GM12878 (cell line): ENCODE data around the gene APCDD1. TPM values are rescaled to one million over a fixed set of nuclear protein-coding genes. Genes with fewer than 3 reads are reported as not detected.

ENCODE experiments used
- ATAC-seq: fragments of 200-7000 bp; cut with Tn5 transposase; 3 replicates; pipeline ENCODE4 v1.9.1; 2020; ENCODE audit warnings: mild to moderate bottlenecking, moderate library complexity
- BruUV-seq: library from RNA; stranded (reverse); fragments of 400-500 nt; replicated peaks from 2 replicates; lab custom pipeline; 2021; lab: Mats Ljungman, UMichigan
- CTCF ChIA-PET: fragments of 300-600 bp; sonication (Branson Sonifier 250); formaldehyde crosslinking; extraction: SDS; loops from one replicate; lab custom pipeline; 2021; ENCODE audit warnings: inconsistent platforms; lab: Yijun Ruan, JAX
- POLR2A ChIA-PET: fragments of 350-600 bp; formaldehyde crosslinking; extraction: SDS; loops from one replicate; lab custom pipeline; 2021; ENCODE audit warnings: inconsistent platforms; lab: Charles Lee
- RAD21 ChIA-PET: fragments of 300-600 bp; sonication (Branson Sonifier 250); formaldehyde crosslinking; loops from one replicate; lab custom pipeline; 2023; ENCODE audit warnings: antibody characterized with exemption; ENCODE audit not compliant: unreplicated experiment; lab: Charles Lee
- SMC1A ChIA-PET: fragments of 300-600 bp; sonication (Branson Sonifier 250); formaldehyde crosslinking; loops from one replicate; lab custom pipeline; 2023; ENCODE audit not compliant: unreplicated experiment, uncharacterized antibody; lab: Charles Lee
- DNase-seq: peaks from one replicate; pipeline ENCODE4 v3.0.0-alpha.2; 2011; ENCODE audit warnings: low read depth, low spot score
- FAIRE-seq: peaks from 3 replicates; lab custom pipeline; 2011; peaks lifted over from hg19 to GRCh38; lab: Jason Lieb, UNC
- H2AFZ ChIP-seq: 2 replicates; pipeline ENCODE4 v1.6.0; 2011; ENCODE audit warnings: low read depth, low read length, control low read depth; ENCODE audit not compliant: control insufficient read depth
- H3K27ac ChIP-seq: 2 replicates; pipeline ENCODE4 v1.5.1; 2011; ENCODE audit warnings: control low read depth; ENCODE audit not compliant: control insufficient read depth, insufficient read depth
- H3K27me3 ChIP-seq, 2 experiments: replicated peaks in 1 of 2; 2 replicates each; pipeline versions ENCODE4 v1.6.0 to v1.6.1; 2011; ENCODE audit warnings: low read length in 1 of 2; ENCODE audit not compliant: control insufficient read depth in 2 of 2, insufficient read depth in 2 of 2
- H3K36me3 ChIP-seq, 2 experiments: 2 replicates each; pipeline ENCODE4 v1.5.1; 2011; ENCODE audit warnings: low read length in 1 of 2; ENCODE audit not compliant: control insufficient read depth in 2 of 2, insufficient read depth in 2 of 2
- H3K4me1 ChIP-seq: 2 replicates; pipeline ENCODE4 v1.6.1; 2011; ENCODE audit warnings: mild to moderate bottlenecking, low read length, moderate library complexity, mixed read lengths; ENCODE audit not compliant: control insufficient read depth, insufficient read depth
- H3K4me2 ChIP-seq: 2 replicates; pipeline ENCODE4 v1.6.0; 2011; ENCODE audit warnings: control low read depth; ENCODE audit not compliant: control insufficient read depth, insufficient read depth
- H3K4me3 ChIP-seq: fragments of 200-600 bp; sonication (generic); 2 replicates; pipeline ENCODE4 v1.5.1; 2016
- H3K79me2 ChIP-seq: 2 replicates; pipeline ENCODE4 v1.6.0; 2011; ENCODE audit warnings: low read length; ENCODE audit not compliant: control insufficient read depth, insufficient read depth
- H3K9ac ChIP-seq: 2 replicates; pipeline ENCODE4 v1.8.0; 2011; ENCODE audit warnings: low read length, control low read depth, mixed read lengths; ENCODE audit not compliant: control insufficient read depth, insufficient read depth
- H3K9me3 ChIP-seq: replicated peaks from 3 replicates; pipeline ENCODE4 v1.5.1; 2011; ENCODE audit warnings: mild to moderate bottlenecking, low read length; ENCODE audit not compliant: control insufficient read depth, insufficient read depth
- H4K20me1 ChIP-seq: 2 replicates; pipeline ENCODE4 v1.6.0; 2011; ENCODE audit not compliant: control insufficient read depth, insufficient read depth
- BMI1 ChIP-seq: fragments of 450-650 bp; IDR thresholded peaks from 2 replicates; pipeline ENCODE4 v1.6.1; 2016; ENCODE audit warnings: mild to moderate bottlenecking, moderate library complexity, borderline replicate concordance
- CBX5 ChIP-seq: sonication (generic); IDR thresholded peaks from 2 replicates; pipeline ENCODE4 v1.6.1; 2016; ENCODE audit warnings: low read depth, moderate library complexity, mild to moderate bottlenecking, inconsistent platforms
- CREM ChIP-seq: IDR thresholded peaks from 2 replicates; pipeline ENCODE4 v1.6.1; 2014; ENCODE audit warnings: antibody characterized with exemption, low read depth
- CTCF ChIP-seq, 3 experiments: IDR thresholded peaks in 2 of 3; conservative IDR thresholded peaks in 1 of 3; 2 replicates each; pipeline ENCODE4 v1.5.1; 2011; ENCODE audit warnings: low read depth in 3 of 3, low read length in 3 of 3, mild to moderate bottlenecking in 3 of 3, control low read depth in 2 of 3, moderate library complexity in 2 of 3, inconsistent platforms in 1 of 3, mixed read lengths in 1 of 3; ENCODE audit not compliant: control insufficient read depth in 2 of 3, insufficient read depth in 1 of 3; ENCODE audit errors: extremely low read depth in 1 of 3
- E4F1 ChIP-seq: fragments of 450-650 bp; IDR thresholded peaks from 2 replicates; pipeline ENCODE4 v1.6.1; 2018; ENCODE audit warnings: borderline replicate concordance, mild to moderate bottlenecking; ENCODE audit not compliant: partially characterized antibody
- ETV6 ChIP-seq, 2 experiments: fragments of 450-650 bp in 1 of 2; IDR thresholded peaks in 1 of 2; conservative IDR thresholded peaks in 1 of 2; 2 replicates each; pipeline ENCODE4 v1.6.1; 2014; ENCODE audit warnings: antibody characterized with exemption in 1 of 2, borderline replicate concordance in 1 of 2, low read depth in 1 of 2, mild to moderate bottlenecking in 1 of 2, moderate library complexity in 1 of 2
- IKZF1 ChIP-seq: fragments of 450-650 bp; conservative IDR thresholded peaks from 2 replicates; pipeline ENCODE4 v1.6.1; 2017; ENCODE audit warnings: antibody characterized with exemption, mild to moderate bottlenecking
- IRF4 ChIP-seq: IDR thresholded peaks from 2 replicates; pipeline ENCODE4 v1.6.1; 2011; ENCODE audit warnings: low read depth, low read length
- MEF2B ChIP-seq: fragments of 450-650 bp; IDR thresholded peaks from 2 replicates; pipeline ENCODE4 v1.6.1; 2018; ENCODE audit warnings: mild to moderate bottlenecking, moderate library complexity; ENCODE audit not compliant: partially characterized antibody, poor library complexity, severe bottlenecking
- MTA2 ChIP-seq: fragments of 450-650 bp; IDR thresholded peaks from 2 replicates; pipeline ENCODE4 v1.6.1; 2016; ENCODE audit warnings: low read depth, mild to moderate bottlenecking, moderate library complexity
- MXI1 ChIP-seq: fragments of 150-350 bp; IDR thresholded peaks from 2 replicates; pipeline ENCODE4 v1.6.1; 2011; ENCODE audit warnings: low read depth, mild to moderate bottlenecking, inconsistent platforms, low read length, improper control_type of control experiment
- NFYA ChIP-seq: IDR thresholded peaks from 2 replicates; pipeline ENCODE4 v1.6.1; 2011; ENCODE audit warnings: low read depth, mild to moderate bottlenecking, low read length, improper control_type of control experiment, borderline replicate concordance
- NR2C1 ChIP-seq: fragments of 450-650 bp; IDR thresholded peaks from 2 replicates; pipeline ENCODE4 v1.6.1; 2017; ENCODE audit warnings: antibody characterized with exemption, mild to moderate bottlenecking, moderate library complexity
- POU2F2 ChIP-seq: IDR thresholded peaks from 3 replicates; pipeline ENCODE4 v1.6.1; 2011; ENCODE audit warnings: low read depth, mild to moderate bottlenecking, low read length, borderline replicate concordance
- RAD21 ChIP-seq: IDR thresholded peaks from 2 replicates; pipeline ENCODE4 v1.6.1; 2011; ENCODE audit warnings: mild to moderate bottlenecking, low read depth, low read length, moderate library complexity; ENCODE audit not compliant: insufficient read depth
- RUNX3 ChIP-seq: IDR thresholded peaks from 2 replicates; pipeline ENCODE4 v1.6.1; 2012; ENCODE audit warnings: low read length, inconsistent platforms
- SMARCA5 ChIP-seq: fragments of 450-650 bp; IDR thresholded peaks from 2 replicates; pipeline ENCODE4 v1.6.1; 2017; ENCODE audit warnings: mild to moderate bottlenecking
- YY1 ChIP-seq: IDR thresholded peaks from 2 replicates; pipeline ENCODE4 v1.6.1; 2011; ENCODE audit warnings: low read depth, mild to moderate bottlenecking, low read length
- WGBS: methylation state at CpG from one replicate; pipeline ENCODE4 v1.1.6; 2016; ENCODE audit warnings: low lambda C conversion rate; ENCODE audit not compliant: insufficient replicate concordance, insufficient coverage; ENCODE audit errors: missing lambda C conversion rate; 5-methylcytosine and 5-hydroxymethylcytosine counted together
- in situ Hi-C: fragments of 300-500 bp; cut with MboI; formaldehyde crosslinking; loops from 9 replicates; pipeline ENCODE4 v1.14.3; 2018; ENCODE audit warnings: mixed read lengths
- intact Hi-C: fragments of 100-400 bp; cut with micrococcal nuclease; formaldehyde crosslinking; loops from one replicate; pipeline ENCODE4 v1.14.2; 2022; ENCODE audit not compliant: unreplicated experiment
- polyA plus RNA-seq, 11 experiments: library from polyadenylated mRNA; depleted of rRNA in 4 of 11; unstranded in 6 of 11; stranded (reverse) in 5 of 11; fragments of >200 nt; fragmentation: Nextera tagmentation in 4 of 11; fragmentation: Illumina TruSeq in 1 of 11; extraction: Ambion mirVana in 4 of 11; extraction: Trizol in 1 of 11; gene quantifications; 1 replicate in 1 of 11; 2 replicates in 10 of 11; pipeline versions ENCODE4 v1.2.1 to v1.2.3, GENCODE V29; 2011 to 2016; ENCODE audit warnings: inconsistent platforms in 2 of 11, missing spikeins in 2 of 11, low read depth in 1 of 11
- total RNA-seq, 4 experiments: library from RNA; depleted of rRNA in 3 of 4; stranded (reverse); fragments of >200 nt in 3 of 4; fragmentation: Illumina TruSeq in 1 of 4; extraction: Trizol in 1 of 4; gene quantifications; 2 replicates each; pipeline versions ENCODE4 v1.2.1 to v1.2.3, GENCODE V29; 2013 to 2021

Gene APCDD1
- total and polyA plus RNA-seq, 10 of the 15 experiments (the other 5 are each of a cell fraction or from before 2014, with no cell fraction given): not detected

GRCh38 chr18:10519999-10520935 lies 65.8 kb downstream of the APCDD1 start:
- in situ Hi-C loops: loop anchor here (5.0 kb wide), 2 partner anchors 53 to 548 kb away; no protein-coding TSS in a partner anchor
- TF ChIP-seq POU2F2: peak; percentile 44; the same call in 1 of the 3 replicates
- no peak for TF ChIP-seq ETV6 (conservative IDR thresholded peaks at IDR 0.05 in 1 of 2, IDR thresholded peaks at IDR 0.05 in 1 of 2; ENCODE audit: borderline replicate concordance in 1 of 2, low read depth in 1 of 2)
- peak; percentile 86 for TF ChIP-seq MEF2B
- peak; percentile 33; the same call in 1 of the 2 replicates for TF ChIP-seq IKZF1
- TF ChIP-seq SMARCA5: peak; percentile 37; the same call in 1 of the 2 replicates
- TF ChIP-seq IRF4: 0 out of 2 replicates have a peak, but pooled peaks have one; percentile 48
- TF ChIP-seq BMI1: 0 out of 2 replicates have a peak, but pooled peaks have one; percentile 60
- no peak for TF ChIP-seq MTA2
- TF ChIP-seq CTCF (IDR thresholded peaks at IDR 0.05 in 2 of 3, conservative IDR thresholded peaks at IDR 0.05 in 1 of 3; ENCODE audit: control insufficient read depth in 2 of 3, extremely low read depth in 1 of 3, insufficient read depth in 1 of 3, low read depth in 3 of 3, low read length in 3 of 3): peak; percentile 86 to 92 (median 88)
- TF ChIP-seq CREM: no peak
- TF ChIP-seq RAD21: peak; percentile 98
- TF ChIP-seq E4F1: no peak
- TF ChIP-seq NFYA: no peak
- TF ChIP-seq RUNX3: peak; percentile 59
- no peak for TF ChIP-seq NR2C1
- no peak for TF ChIP-seq CBX5
- TF ChIP-seq MXI1: no peak
- TF ChIP-seq YY1: peak; percentile 74

More at GRCh38 chr18:10519999-10520935, 65.8 kb downstream of the APCDD1 start:
- no peak overlapping the region for H3K4me2 ChIP-seq
- no peak overlapping the region for H3K9ac ChIP-seq
- ChIA-PET RAD21 (interaction anchor here (1.1 to 5.0 kb wide), 5 partner anchors 28 to 634 kb away, joined by 3 to 53 read pairs (median 11); no protein-coding TSS in a partner anchor), CTCF (interaction anchor here (0.5 to 5.0 kb wide), 18 partner anchors 9 to 847 kb away, joined by 3 to 109 read pairs (median 4); no protein-coding TSS in a partner anchor), POLR2A (interaction anchor here (0.6 kb wide), 1 partner anchor 38 kb away, joined by 6 read pairs; no protein-coding TSS in a partner anchor), SMC1A (interaction anchor here (0.8 to 4.9 kb wide), 8 partner anchors 15 to 634 kb away, joined by 3 to 76 read pairs (median 4); no protein-coding TSS in a partner anchor)
- H3K4me1 ChIP-seq: peaks cover 6% of the 10 kb centered on the region
- no peaks in the 10 kb centered on the region for H4K20me1 ChIP-seq
- no peak overlapping the region for H2AFZ ChIP-seq
- DNase-seq: peak; percentile 53
- no peak overlapping the region for H3K4me3 ChIP-seq
- H3K79me2 ChIP-seq: no peaks in the 10 kb centered on the region
- no peaks in the 10 kb centered on the region for H3K9me3 ChIP-seq
- H3K36me3 ChIP-seq: no peaks in the 10 kb centered on the region
- no peak overlapping the region for H3K27ac ChIP-seq
- 10% methylated on average over 17 of the region's 17 CpGs for WGBS
- peak; percentile 97 for ATAC-seq
- peak; percentile 97 for FAIRE-seq
- BruUV-seq: no TSS peak
- H3K27me3 ChIP-seq: peaks cover 1 to 4% of the 10 kb centered on the region in 2 experiments; a peak in 1 of 4 replicates
- intact Hi-C loops: loop anchor here (1.0 kb wide), 1 partner anchor 549 kb away; no protein-coding TSS in a partner anchor
